A549 (cell line): ENCODE results near the gene ATP6V0A1. TPM values are rescaled to one million over a fixed set of nuclear protein-coding genes. Genes with fewer than 3 reads are reported as not detected.
A peak's percentile ranks its signal among the peaks of the same experiment; 100 is the strongest.

Experiments used
- ATAC-seq, 2 experiments: fragments of 200-7000 bp in 1 of 2; fragments of >200 bp in 1 of 2; cut with Nextera tagmentation in 1 of 2; cut with Tn5 transposase in 1 of 2; 3 replicates each; pipeline versions ENCODE4 v1.8.0 to v1.9.1; 2018 to 2020; ENCODE audit warnings: mild to moderate bottlenecking in 1 of 2, moderate library complexity in 1 of 2
- CTCF ChIA-PET: fragments of 300-600 bp; sonication (Branson Sonifier 250); formaldehyde crosslinking; extraction: SDS; loops from one replicate; lab custom pipeline; 2021; ENCODE audit warnings: antibody characterized with exemption, inconsistent platforms; lab: Yijun Ruan, JAX
- POLR2A ChIA-PET: fragments of 350-600 bp; formaldehyde crosslinking; extraction: SDS; loops from one replicate; lab custom pipeline; 2021; ENCODE audit warnings: antibody characterized with exemption, inconsistent platforms; lab: Yijun Ruan, JAX
- DNase-seq, 2 experiments: peaks; one replicate each; pipeline versions ENCODE4 v3.0.0 to v3.0.0-alpha.2; 2011 to 2016; ENCODE audit warnings: low read depth in 1 of 2, low spot score in 1 of 2
- FAIRE-seq: peaks from 2 replicates; lab custom pipeline; 2011; peaks lifted over from hg19 to GRCh38; lab: Jason Lieb, UNC
- H3K27ac ChIP-seq, 2 experiments: fragments of >200 bp; sonication (Bioruptor Twin); formaldehyde crosslinking; 3 replicates each; pipeline ENCODE4 v1.5.1; 2016 to 2017
- H3K4me1 ChIP-seq: fragments of >200 bp; sonication (Bioruptor Twin); formaldehyde crosslinking; 3 replicates; pipeline ENCODE4 v1.6.1; 2016
- H3K4me2 ChIP-seq: fragments of >200 bp; sonication (Bioruptor Twin); formaldehyde crosslinking; 3 replicates; pipeline ENCODE4 v1.6.1; 2016
- H3K4me3 ChIP-seq: fragments of >200 bp; sonication (Bioruptor Twin); formaldehyde crosslinking; 3 replicates; pipeline ENCODE4 v1.5.1; 2016
- H3K9me3 ChIP-seq: fragments of >200 bp; sonication (Bioruptor Twin); formaldehyde crosslinking; 3 replicates; pipeline ENCODE4 v1.6.1; 2016
- BHLHE40 ChIP-seq: IDR thresholded peaks from 2 replicates; pipeline ENCODE4 v1.6.1; 2012; ENCODE audit warnings: low read depth, low read length, inconsistent platforms
- CBX2 ChIP-seq: fragments of 200-600 bp; sonication (generic); IDR thresholded peaks from 2 replicates; pipeline ENCODE4 v1.6.1; 2016; ENCODE audit warnings: low read depth, mild to moderate bottlenecking, borderline replicate concordance
- CHD2 ChIP-seq: fragments of 150-350 bp; IDR thresholded peaks from 2 replicates; pipeline ENCODE4 v1.6.1; 2014; ENCODE audit warnings: low read length; ENCODE audit not compliant: partially characterized antibody
- CHD4 ChIP-seq: fragments of 200-600 bp; sonication (generic); IDR thresholded peaks from 2 replicates; pipeline ENCODE4 v1.6.1; 2016; ENCODE audit warnings: antibody characterized with exemption, mild to moderate bottlenecking, borderline replicate concordance
- E2F6 ChIP-seq: IDR thresholded peaks from 2 replicates; pipeline ENCODE4 v1.6.1; 2012; ENCODE audit warnings: low read depth, borderline replicate concordance
- GATA3 ChIP-seq: IDR thresholded peaks from 2 replicates; pipeline ENCODE4 v1.6.1; 2012; ENCODE audit warnings: borderline replicate concordance
- HOXA7 ChIP-seq: fragments of 250-450 bp; sonication (Bioruptor Pico); IDR thresholded peaks from 2 replicates; pipeline ENCODE4 v1.5.0; 2020; ENCODE audit warnings: mild to moderate bottlenecking, moderate library complexity
- HOXB5 ChIP-seq: fragments of 250-450 bp; sonication (Bioruptor Pico); IDR thresholded peaks from 2 replicates; pipeline ENCODE4 v1.5.0; 2020; ENCODE audit warnings: mild to moderate bottlenecking, moderate library complexity
- JUN ChIP-seq, 2 experiments: fragments of >200 bp; sonication (Bioruptor Twin); formaldehyde crosslinking; IDR thresholded peaks; 2 replicates in 1 of 2; 3 replicates in 1 of 2; pipeline ENCODE4 v1.6.1; 2016 to 2017
- JUNB ChIP-seq: fragments of >200 bp; sonication (Bioruptor Twin); formaldehyde crosslinking; IDR thresholded peaks from 2 replicates; pipeline ENCODE4 v1.6.1; 2016
- MYC ChIP-seq: IDR thresholded peaks from 2 replicates; pipeline ENCODE4 v1.6.1; 2012; ENCODE audit warnings: mild to moderate bottlenecking, inconsistent platforms, low read length, improper control_type of control experiment, borderline replicate concordance
- NFE2L2 ChIP-seq: fragments of 150-350 bp; conservative IDR thresholded peaks from 2 replicates; pipeline ENCODE4 v1.6.1; 2014; ENCODE audit warnings: low read length
- NPAS2 ChIP-seq: fragments of 250-450 bp; sonication (Bioruptor Pico); IDR thresholded peaks from 2 replicates; pipeline ENCODE4 v1.8.0; 2022; ENCODE audit warnings: mild to moderate bottlenecking, moderate library complexity, borderline replicate concordance
- PBX3 ChIP-seq: IDR thresholded peaks from 2 replicates; pipeline ENCODE4 v1.6.1; 2012
- POLR2A ChIP-seq: IDR thresholded peaks from 2 replicates; pipeline ENCODE4 v1.6.1; 2012; ENCODE audit warnings: mild to moderate bottlenecking, low read length
- RCOR1 ChIP-seq: fragments of 150-350 bp; IDR thresholded peaks from 2 replicates; pipeline ENCODE4 v1.6.1; 2014; ENCODE audit warnings: antibody characterized with exemption, low read length, low read depth
- SREBF2 ChIP-seq: fragments of 450-650 bp; IDR thresholded peaks from 2 replicates; pipeline ENCODE4 v1.6.1; 2014; ENCODE audit warnings: mild to moderate bottlenecking, moderate library complexity
- ZNF302 ChIP-seq: fragments of 250-450 bp; sonication (Bioruptor Pico); IDR thresholded peaks from 2 replicates; pipeline ENCODE4 v1.9.0; 2021; ENCODE audit warnings: inconsistent platforms, mild to moderate bottlenecking, moderate library complexity
- WGBS: methylation state at CpG from one replicate; pipeline ENCODE4 v1.1.6; 2017; ENCODE audit errors: missing lambda C conversion rate; 5-methylcytosine and 5-hydroxymethylcytosine counted together
- polyA plus RNA-seq, 4 experiments: library from polyadenylated mRNA; depleted of rRNA in 3 of 4; stranded (reverse); fragments of >200 nt; fragmentation: RNase III in 1 of 4; extraction: RNeasy Plus Mini Kit Qiagen cat#74134 plus additional on column Dnase treatment in 1 of 4; gene quantifications; 2 replicates in 3 of 4; 3 replicates in 1 of 4; pipeline ENCODE4 v1.2.3, GENCODE V29; 2011 to 2017
- TF ChIP-seq, protein P1 (sequence below): fragments of 250-450 bp; sonication (Bioruptor Pico); IDR thresholded peaks from 2 replicates; pipeline ENCODE4 v1.5.0; 2021; ENCODE audit warnings: mild to moderate bottlenecking, moderate library complexity, borderline replicate concordance
- TF ChIP-seq, protein P2 (sequence below): fragments of >200 bp; sonication (Bioruptor Twin); formaldehyde crosslinking; IDR thresholded peaks from 3 replicates; pipeline ENCODE4 v1.6.1; 2016
- TF ChIP-seq, protein P3 (sequence below): fragments of >200 bp; sonication (Bioruptor Twin); formaldehyde crosslinking; IDR thresholded peaks from 3 replicates; pipeline ENCODE4 v1.5.1; 2016
- TF ChIP-seq, protein P4 (sequence below): fragments of 200-600 bp; sonication (generic); IDR thresholded peaks from 2 replicates; pipeline ENCODE4 v1.6.1; 2016; ENCODE audit warnings: antibody characterized with exemption, mild to moderate bottlenecking, moderate library complexity

The ATP6V0A1 gene
- polyA plus RNA-seq, 2 of the 4 experiments (the other 2 are of a cell fraction) = 27.3 to 33.7 TPM

GRCh38 chr17:42475121-42475520, 16.4 kb downstream of the ATP6V0A1 start:
- no peak overlapping the region for H3K4me3 ChIP-seq
- TF ChIP-seq, protein P1, sequence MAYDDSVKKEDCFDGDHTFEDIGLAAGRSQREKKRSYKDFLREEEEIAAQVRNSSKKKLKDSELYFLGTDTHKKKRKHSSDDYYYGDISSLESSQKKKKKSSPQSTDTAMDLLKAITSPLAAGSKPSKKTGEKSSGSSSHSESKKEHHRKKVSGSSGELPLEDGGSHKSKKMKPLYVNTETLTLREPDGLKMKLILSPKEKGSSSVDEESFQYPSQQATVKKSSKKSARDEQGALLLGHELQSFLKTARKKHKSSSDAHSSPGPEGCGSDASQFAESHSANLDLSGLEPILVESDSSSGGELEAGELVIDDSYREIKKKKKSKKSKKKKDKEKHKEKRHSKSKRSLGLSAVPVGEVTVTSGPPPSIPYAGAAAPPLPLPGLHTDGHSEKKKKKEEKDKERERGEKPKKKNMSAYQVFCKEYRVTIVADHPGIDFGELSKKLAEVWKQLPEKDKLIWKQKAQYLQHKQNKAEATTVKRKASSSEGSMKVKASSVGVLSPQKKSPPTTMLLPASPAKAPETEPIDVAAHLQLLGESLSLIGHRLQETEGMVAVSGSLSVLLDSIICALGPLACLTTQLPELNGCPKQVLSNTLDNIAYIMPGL (CRISPR knock-in tag) = no peak
- TF ChIP-seq CHD4 (no peak), JUN (IDR thresholded peaks at IDR 0.05) (no peak), JUNB (no peak), BHLHE40 (no peak)
- TF ChIP-seq, protein P2, sequence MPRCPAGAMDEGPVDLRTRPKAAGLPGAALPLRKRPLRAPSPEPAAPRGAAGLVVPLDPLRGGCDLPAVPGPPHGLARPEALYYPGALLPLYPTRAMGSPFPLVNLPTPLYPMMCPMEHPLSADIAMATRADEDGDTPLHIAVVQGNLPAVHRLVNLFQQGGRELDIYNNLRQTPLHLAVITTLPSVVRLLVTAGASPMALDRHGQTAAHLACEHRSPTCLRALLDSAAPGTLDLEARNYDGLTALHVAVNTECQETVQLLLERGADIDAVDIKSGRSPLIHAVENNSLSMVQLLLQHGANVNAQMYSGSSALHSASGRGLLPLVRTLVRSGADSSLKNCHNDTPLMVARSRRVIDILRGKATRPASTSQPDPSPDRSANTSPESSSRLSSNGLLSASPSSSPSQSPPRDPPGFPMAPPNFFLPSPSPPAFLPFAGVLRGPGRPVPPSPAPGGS = no peak
- TF ChIP-seq, all 56 proteins: peak for 0
- Histone ChIP-seq H3K9me3 (no peaks in the 10 kb centered on the region), H3K27ac (no peak overlapping the region), H3K4me1 (peaks cover 29% of the 10 kb centered on the region), H3K4me2 (no peak overlapping the region)
- FAIRE-seq (peak; percentile 32), DNase-seq (no peak), ATAC-seq (no peak)
- 87% methylated on average over 3 of the region's 3 CpGs for WGBS
- ChIA-PET POLR2A (no interaction called here), CTCF (interaction anchor here (0.8 to 1.3 kb wide), 5 partner anchors 39 to 149 kb away, joined by 3 to 4 read pairs (median 3); no protein-coding TSS in a partner anchor)

DNA sequence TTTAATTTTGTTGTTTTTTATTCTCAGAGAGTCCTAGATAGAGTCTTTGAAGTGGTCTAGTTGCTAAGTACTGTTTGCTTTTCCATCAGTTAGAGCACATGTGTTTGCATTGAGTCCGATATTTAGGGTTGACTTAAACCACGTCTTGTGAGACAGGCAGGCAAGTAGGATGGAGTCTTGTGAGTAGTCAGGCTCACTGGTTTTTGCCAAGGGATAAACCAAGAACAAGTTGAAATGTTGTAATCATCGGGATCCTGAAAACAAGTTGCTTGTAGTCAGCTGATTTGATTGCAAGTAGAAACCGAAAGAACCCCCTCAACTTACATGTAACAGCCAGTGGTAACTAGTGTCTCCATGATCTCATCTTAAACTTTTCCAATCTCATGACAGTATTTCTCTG, 17.2 kb downstream of the ATP6V0A1 start:
- H3K9me3 ChIP-seq = no peaks in the 10 kb centered on the region
- no peak overlapping the region for H3K4me3 ChIP-seq
- WGBS = 93% methylated on average over 4 of the region's 4 CpGs
- H3K27ac ChIP-seq = no peak overlapping the region
- no peak for DNase-seq
- FAIRE-seq = peak; percentile 78
- H3K4me1 ChIP-seq = peaks cover 29% of the 10 kb centered on the region
- POLR2A ChIA-PET = no interaction called here
- no peak for ATAC-seq
- CTCF ChIA-PET = interaction anchor here (0.8 to 0.9 kb wide), 2 partner anchors 42 to 70 kb away, joined by 3 to 4 read pairs; no protein-coding TSS in a partner anchor
- no peak for TF ChIP-seq GATA3
- TF ChIP-seq, protein P1 (CRISPR knock-in tag) = no peak
- TF ChIP-seq CHD2 = no peak
- TF ChIP-seq POLR2A = no peak
- TF ChIP-seq RCOR1 = no peak
- TF ChIP-seq NFE2L2 = no peak
- no peak for TF ChIP-seq ZNF302 (CRISPR knock-in tag)
- TF ChIP-seq, protein P3, sequence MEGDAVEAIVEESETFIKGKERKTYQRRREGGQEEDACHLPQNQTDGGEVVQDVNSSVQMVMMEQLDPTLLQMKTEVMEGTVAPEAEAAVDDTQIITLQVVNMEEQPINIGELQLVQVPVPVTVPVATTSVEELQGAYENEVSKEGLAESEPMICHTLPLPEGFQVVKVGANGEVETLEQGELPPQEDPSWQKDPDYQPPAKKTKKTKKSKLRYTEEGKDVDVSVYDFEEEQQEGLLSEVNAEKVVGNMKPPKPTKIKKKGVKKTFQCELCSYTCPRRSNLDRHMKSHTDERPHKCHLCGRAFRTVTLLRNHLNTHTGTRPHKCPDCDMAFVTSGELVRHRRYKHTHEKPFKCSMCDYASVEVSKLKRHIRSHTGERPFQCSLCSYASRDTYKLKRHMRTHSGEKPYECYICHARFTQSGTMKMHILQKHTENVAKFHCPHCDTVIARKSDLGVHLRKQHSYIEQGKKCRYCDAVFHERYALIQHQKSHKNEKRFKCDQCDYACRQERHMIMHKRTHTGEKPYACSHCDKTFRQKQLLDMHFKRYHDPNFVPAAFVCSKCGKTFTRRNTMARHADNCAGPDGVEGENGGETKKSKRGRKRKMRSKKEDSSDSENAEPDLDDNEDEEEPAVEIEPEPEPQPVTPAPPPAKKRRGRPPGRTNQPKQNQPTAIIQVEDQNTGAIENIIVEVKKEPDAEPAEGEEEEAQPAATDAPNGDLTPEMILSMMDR = no peak
- no peak for TF ChIP-seq MYC
- no peak for TF ChIP-seq HOXA7 (CRISPR knock-in tag)
- TF ChIP-seq SREBF2 = no peak
- H3K4me2 ChIP-seq = no peak overlapping the region

DNA sequence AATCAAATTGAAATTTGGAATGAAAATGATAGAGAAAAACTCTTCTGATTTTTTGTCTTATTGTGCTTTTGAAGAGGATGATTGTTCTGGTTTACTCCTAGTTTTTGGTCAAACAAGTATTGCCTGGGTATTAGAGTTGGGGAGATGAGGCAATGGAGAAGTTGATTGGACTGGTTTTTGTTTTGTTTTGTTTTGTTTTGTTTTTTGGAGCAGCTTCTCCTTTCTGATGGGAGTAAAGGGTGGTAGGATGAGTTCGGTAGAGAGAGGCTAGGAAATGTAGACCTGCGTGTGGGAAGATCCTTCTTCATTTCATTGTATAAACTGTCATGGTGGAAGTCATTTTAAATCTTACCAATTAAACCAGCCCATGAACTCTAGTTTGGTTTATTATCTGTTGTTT, 17.7 kb downstream of the ATP6V0A1 start:
- Histone ChIP-seq H3K9me3 (no peaks in the 10 kb centered on the region), H3K4me2 (no peak overlapping the region), H3K4me1 (peaks cover 29% of the 10 kb centered on the region), H3K4me3 (no peak overlapping the region), H3K27ac (no peak overlapping the region)
- 97% methylated on average over 2 of the region's 2 CpGs for WGBS
- ATAC-seq = no peak
- ChIA-PET POLR2A (no interaction called here), CTCF (interaction anchor here (1.0 to 1.2 kb wide), 3 partner anchors 30 to 154 kb away, joined by 3 read pairs; no protein-coding TSS in a partner anchor)
- no peak for FAIRE-seq
- DNase-seq = no peak
- TF ChIP-seq PBX3 (no peak), SREBF2 (no peak), NPAS2 (CRISPR knock-in tag) (no peak), E2F6 (no peak), JUN (IDR thresholded peaks at IDR 0.05) (no peak), HOXB5 (no peak), CBX2 (no peak)
- TF ChIP-seq, protein P4, sequence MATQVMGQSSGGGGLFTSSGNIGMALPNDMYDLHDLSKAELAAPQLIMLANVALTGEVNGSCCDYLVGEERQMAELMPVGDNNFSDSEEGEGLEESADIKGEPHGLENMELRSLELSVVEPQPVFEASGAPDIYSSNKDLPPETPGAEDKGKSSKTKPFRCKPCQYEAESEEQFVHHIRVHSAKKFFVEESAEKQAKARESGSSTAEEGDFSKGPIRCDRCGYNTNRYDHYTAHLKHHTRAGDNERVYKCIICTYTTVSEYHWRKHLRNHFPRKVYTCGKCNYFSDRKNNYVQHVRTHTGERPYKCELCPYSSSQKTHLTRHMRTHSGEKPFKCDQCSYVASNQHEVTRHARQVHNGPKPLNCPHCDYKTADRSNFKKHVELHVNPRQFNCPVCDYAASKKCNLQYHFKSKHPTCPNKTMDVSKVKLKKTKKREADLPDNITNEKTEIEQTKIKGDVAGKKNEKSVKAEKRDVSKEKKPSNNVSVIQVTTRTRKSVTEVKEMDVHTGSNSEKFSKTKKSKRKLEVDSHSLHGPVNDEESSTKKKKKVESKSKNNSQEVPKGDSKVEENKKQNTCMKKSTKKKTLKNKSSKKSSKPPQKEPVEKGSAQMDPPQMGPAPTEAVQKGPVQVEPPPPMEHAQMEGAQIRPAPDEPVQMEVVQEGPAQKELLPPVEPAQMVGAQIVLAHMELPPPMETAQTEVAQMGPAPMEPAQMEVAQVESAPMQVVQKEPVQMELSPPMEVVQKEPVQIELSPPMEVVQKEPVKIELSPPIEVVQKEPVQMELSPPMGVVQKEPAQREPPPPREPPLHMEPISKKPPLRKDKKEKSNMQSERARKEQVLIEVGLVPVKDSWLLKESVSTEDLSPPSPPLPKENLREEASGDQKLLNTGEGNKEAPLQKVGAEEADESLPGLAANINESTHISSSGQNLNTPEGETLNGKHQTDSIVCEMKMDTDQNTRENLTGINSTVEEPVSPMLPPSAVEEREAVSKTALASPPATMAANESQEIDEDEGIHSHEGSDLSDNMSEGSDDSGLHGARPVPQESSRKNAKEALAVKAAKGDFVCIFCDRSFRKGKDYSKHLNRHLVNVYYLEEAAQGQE = no peak
